GM19193 (cell line): ENCODE results near the gene CMSS1.

Source experiments
- POLR2A ChIP-seq: IDR thresholded peaks from 4 replicates; pipeline ENCODE4 v1.6.1; 2011; ENCODE audit not compliant: insufficient read depth, insufficient read length; ENCODE audit errors: extremely low read depth

Gene CMSS1

DNA sequence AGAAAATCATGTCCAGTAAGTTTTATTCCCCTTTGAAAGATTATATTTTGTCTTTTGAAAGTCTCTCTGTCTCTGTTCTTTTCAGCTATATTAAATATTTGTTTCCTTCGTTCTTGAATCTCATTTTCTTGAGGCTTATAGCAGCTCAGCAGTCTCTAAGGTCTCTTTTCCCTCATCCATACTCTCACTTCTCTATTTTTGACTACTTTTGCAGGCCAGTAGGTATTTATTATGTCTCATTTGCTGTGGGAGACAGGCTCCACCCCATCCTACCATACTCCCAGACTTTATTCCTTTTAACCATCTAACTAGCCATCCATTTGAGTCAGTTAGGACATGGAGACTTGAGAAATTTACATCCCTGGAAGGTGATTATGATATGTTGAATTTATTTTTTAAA lies 225.6 kb downstream of the CMSS1 start:
- no peak for TF ChIP-seq POLR2A

DNA sequence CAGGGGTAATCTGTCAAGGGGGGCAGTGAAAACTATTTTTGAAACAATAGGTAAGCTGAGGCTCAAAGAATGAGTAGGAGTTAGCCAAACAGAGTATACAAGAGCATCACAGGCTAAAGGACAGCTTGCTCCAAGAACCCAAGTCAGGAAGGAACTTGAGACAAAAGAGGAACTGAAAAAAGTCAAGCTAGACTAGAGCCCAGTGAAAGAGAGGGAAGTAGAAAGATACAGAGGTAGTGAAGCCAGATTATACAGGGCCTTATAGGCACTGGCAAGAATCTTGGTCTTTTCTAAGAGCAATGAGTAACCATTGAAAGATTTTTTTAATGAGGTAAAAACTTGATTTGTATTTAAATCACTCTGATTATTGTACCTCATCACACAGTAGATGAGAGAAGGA lies 226.7 kb downstream of the CMSS1 start:
- no peak for TF ChIP-seq POLR2A

DNA sequence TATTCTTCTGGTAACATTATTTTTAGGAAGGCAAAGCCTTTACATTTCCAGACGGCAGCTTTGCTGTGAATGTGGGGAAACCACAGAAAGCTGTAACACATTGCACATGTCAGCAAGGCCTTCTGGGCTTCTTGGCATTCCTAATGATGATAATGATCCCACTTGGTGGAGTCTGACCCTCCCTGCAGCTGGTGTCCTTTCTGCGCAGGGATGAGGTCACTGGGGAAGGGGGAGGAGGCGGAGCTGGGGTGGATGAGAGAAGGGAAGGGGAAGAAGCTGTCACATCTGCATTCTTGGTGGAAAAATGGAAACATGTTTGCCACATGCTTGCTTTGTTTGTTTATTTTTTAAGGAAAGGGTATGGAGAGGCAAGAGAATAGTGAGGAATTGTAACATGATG lies 228.0 kb downstream of the CMSS1 start:
- TF ChIP-seq POLR2A, result no peak

DNA sequence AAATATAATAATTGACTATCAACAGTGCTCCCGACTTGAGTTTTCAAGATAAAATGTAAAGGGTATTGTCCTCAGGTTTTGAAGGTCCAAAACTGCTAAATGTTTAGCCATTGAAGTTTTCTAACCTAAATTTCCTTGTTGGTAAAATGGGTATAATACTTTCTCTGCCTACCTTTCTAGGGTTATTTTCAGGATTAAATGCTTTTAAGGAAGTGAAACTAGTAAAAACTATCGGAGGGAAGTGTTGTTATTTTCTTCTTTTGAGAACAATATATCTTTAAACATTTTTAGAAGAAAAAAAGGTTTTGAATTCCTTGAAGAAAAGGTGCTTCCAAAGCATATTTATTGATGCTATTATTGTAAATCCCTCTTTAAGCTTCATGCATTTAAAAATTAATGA lies 229.3 kb downstream of the CMSS1 start:
- TF ChIP-seq POLR2A, result no peak

DNA sequence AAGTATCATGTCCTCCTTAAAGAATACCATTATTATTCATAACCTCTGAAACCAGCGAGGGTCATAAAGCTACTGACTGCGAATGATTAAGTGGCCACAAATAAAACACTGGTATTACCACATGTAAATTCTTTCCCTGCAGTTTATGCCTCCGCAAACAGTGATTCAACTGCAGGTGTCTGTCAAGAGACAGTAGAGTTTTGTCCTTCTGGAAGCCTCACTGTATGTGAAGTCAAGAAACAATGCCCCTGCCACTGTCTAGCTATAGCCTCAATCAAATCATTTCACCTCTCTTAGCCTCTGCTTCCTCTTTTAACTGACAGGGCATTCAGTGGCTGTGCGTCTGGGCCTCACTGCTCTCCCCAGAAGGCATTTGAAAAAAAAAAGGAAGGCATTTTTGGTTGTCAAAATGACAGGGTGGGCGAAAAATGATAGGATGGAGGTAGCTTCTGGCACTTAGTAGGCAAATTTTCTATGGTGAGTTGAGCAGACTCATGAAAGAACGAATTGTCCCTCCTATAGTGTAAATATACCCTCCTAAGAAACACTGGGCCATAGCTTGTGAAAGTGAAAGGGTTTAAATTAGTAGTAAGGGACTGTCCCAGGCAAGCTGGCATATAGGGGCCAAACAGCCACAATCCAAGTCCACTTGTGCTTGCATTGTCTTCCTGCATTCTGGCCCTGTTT lies 229.9 kb downstream of the CMSS1 start:
- TF ChIP-seq POLR2A, result no peak

DNA sequence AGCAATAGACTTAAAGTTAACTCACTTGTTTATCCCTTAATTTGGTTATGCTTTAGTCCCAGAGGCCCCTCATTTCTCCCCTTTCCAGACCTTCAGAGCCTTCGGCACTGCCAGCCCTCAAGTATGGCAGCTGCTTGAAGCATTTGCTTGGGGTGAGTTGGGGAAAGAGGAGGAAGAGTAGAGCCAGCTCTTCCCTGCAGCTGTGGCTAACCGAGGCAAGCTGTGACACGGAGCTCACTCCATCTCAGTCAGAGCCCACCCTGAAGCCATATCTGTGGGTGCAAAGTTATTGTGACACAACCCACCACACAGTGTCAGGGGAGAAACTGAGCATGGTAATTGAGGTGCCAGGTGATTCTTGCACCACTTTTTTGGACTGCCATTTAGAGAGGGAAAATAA lies 230.6 kb downstream of the CMSS1 start:
- TF ChIP-seq POLR2A, result no peak

DNA sequence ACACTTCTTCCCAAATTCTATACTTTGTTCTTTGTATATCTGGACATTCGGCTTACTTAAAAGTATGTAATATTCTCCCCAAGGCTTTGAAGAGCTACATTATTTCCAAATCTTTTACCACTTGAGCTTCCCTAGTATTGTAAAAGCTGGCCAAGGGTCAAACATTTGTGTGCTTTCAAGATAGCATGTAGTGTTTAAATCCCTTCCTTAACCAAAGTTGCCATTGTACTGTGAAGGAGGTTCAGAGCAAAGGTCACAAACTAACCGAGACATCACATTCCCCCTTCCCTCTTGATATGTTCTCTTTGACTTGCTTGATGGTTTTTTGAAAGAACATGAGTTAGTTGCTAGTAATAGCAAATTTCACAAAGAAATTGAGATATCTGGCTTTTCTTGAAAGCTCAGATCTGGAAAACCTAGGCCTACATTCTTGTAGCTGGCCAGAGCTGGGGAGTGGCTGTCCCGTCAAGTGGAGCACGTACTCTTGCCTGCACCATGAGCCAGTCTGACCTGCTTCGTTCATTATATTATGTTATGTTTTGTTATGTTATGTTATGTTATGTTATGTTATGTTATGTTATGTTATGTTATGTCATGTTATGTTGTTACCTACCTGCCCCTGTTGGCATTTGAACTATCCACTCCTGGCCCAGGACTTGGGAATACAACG lies 236.4 kb downstream of the CMSS1 start:
- no peak for TF ChIP-seq POLR2A

DNA sequence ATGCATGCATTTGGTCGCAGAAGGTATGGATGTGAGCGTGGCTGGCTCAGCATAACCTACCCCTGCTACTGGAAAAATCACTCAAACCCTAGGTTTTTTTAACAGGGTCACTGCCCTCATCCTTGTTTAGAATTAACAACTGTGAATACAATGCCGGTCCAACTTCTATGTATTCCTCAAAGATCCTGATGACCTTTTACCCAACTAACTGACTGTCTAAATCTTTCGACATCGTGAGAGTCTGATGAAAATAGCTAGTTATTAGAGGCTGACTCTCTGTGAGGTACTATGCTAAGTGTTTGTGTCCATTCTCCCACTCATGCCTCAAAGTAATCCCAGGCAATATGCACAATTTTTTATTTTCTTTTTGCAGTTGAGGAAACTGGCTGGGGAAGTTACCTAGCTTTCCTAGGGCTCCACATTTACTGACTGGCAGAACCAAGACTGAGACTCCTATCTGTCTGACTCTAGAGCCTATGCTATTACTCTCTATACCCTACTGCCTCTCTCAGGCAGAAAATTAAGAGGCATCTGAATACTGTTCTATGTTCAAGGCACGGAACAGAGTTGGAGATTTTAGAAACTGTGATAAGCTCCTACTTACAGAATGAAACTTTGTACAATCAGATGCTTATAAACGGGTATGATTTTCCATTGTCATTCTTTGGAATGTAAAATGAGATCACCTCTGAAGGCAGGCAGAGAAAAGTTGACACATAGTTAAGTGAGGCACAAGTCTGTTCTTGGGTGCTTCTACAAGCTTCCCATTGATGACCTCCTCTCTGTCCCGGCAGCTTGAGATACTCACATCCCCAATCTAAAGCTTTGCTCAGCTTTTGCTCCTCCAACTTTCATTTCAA lies 240.3 kb downstream of the CMSS1 start:
- TF ChIP-seq POLR2A, result no peak

DNA sequence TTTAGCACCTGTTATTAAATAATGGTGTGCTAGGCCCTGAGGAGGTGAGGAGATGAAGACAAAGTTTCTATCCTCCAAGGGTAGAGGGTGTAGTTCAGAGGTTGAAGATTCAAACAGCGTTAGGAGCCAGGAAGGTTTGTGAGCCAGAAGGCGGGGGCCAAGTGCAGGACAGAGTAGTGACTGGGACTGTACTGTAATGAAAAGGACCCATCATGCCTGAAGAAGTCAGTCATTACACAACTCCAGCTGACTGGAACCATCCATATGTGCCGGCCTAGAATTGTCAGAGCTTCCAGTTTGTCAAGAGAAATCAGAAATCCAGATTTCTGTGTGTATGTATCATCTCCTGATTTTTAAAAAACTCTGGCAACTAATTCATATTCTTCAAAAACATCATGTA lies 241.8 kb downstream of the CMSS1 start:
- no peak for TF ChIP-seq POLR2A

DNA sequence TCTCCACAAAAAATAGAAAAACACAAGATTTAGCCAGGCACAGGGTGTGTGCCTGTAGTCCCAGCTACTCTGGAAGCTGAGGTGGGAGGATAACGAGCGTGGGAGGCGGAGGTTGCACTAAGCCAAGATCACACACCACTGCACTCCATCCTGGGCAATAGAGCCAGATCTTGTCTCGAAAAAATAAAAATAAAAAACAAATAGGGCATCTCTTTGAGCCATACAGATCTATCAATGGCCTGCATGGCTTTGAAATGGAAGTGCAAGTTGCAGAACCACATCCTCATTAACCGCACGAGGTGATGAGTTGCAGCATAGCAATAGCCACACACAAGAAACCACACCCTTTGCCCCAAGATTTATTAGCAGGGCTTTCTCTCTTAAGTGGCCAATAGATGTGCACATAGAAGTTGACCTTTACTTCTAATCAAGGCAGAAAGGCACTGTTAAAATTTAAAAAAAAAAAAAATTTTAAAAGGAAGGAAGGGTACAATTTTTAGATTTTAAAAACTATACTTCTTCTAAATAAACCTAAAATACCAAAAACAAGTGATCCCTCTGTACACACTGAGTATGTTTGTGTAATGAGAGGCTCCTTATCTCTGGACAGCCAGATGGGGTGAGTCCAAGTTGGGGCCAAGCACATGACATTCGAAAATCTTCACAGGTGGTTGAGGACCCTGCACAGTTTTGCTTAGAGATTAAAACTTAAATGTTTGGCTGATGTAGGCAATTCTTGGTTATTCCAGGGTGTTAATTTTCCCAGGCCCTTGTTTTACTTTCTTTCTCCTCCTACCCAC lies 243.2 kb downstream of the CMSS1 start:
- TF ChIP-seq POLR2A, result no peak

DNA sequence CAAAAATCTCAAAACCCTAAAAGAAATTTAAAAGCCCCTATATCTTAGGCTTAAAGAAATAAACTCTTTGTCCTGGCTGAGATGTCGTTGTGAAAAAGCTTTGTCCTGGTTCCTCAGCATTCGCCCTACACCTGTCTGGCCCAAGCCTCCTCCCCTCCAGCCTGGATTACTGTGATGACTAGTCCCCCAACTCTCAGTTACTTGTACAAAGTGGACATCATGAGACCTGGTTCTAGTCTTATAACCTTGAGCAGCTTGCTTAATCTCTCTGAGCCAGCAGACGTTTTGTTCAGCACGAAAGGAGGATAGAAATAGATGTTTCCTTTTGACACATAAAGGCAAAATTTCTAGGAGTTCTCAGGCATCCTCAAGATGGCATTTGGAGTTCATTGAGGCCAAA lies 245.0 kb downstream of the CMSS1 start:
- no peak for TF ChIP-seq POLR2A

DNA sequence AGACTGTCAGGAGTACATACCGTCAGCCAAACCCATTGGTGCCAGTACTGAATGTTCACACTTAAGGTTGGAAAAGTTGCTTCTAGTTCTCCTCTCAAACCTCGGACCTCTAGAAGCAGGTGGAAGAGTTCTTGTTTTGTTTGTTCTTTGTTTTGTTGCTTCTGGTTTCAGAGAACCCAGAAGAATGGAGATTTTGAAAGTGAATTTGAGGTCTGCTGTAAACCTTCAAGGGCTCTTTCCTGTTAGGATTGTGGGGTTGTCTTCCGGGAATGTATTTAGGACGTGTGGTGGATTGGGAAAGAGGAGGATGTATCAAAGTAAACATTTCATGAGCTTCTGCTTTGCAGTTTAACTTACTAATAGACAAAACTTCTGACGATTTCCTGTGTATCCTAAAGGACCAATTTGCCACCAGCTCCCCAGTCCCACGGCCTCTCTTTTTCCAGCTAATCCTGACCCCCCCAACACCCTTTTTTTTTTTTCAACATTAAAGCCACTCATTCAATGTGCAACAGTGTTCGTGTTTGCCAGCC lies 246.3 kb downstream of the CMSS1 start:
- no peak for TF ChIP-seq POLR2A

DNA sequence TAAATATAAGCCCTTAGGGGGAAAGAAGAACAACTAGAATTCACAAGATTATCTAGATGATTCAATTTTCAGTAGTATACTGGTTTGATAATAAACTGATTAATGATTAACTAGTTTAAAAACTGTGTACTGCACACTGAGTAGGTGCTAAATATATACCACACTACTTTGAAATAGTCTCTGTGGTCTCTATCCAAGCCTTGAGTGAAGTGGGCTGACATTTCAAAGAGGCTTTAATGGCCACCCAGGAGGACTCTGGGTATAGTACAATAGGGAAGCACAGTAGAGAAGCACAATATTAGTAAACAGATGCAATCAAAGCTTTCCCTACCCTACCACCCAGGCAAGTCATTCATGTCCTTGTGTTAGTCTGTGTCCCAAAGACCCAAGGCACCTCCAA lies 249.9 kb downstream of the CMSS1 start:
- TF ChIP-seq POLR2A, result no peak

DNA sequence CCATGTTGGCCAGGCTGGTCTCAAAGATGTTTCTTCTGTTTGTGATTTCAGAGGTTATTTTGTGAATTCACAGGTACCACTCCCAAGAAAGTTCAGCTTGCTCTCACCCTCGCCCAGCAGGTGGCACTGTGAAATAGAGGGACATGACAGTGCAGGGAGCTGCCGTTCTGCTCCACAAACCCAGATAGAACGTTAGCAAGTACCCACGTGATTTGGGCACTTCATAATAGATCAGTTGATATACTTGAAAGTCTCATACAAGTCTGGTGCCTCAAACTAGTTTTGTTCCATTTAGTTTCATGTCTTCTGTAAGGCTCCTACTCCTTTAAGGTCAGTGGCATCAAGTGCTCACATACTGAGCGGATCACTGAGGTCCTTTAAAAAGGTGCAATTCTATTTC lies 251.2 kb downstream of the CMSS1 start:
- TF ChIP-seq POLR2A, result no peak

DNA sequence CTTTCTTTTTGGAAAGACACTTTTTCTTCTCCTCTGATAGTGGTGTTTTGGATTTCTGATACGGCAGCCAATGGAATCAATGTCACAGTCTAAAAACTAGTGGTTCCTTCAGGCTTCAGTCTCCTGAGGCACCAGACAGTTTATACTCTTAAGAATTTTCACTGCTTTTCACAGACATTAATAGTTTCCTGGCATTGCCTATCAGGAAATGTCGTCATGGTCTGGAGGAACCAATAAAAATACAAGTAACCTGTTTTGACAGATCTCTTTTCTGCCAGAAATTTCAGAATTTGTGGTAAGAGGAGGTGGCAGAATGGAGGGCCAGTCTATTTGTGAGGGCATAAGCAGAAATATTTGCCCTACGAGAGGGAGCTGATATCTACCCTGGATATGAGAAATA lies 251.8 kb downstream of the CMSS1 start:
- TF ChIP-seq POLR2A, result no peak
